HepG2 (cell line): Measurements from ENCODE around the gene SLC17A9. TPM values are rescaled to one million over a fixed set of nuclear protein-coding genes. Genes with fewer than 3 reads are reported as not detected.
A peak's percentile ranks its signal among the peaks of the same experiment; 100 is the strongest.

Experiments used
- CBX1 ChIP-seq: IDR thresholded peaks from one replicate; pipeline ENCODE4 v1.6.1; 2016; ENCODE audit warnings: antibody characterized with exemption, low read depth
- DMAP1 ChIP-seq: IDR thresholded peaks from 2 replicates; pipeline ENCODE4 v1.6.1; 2016
- ELF3 ChIP-seq: IDR thresholded peaks from 2 replicates; pipeline ENCODE4 v1.6.1; 2016; ENCODE audit warnings: missing genetic modification reagents, missing compliant biosample characterization
- ISX ChIP-seq: sonication (generic); formaldehyde crosslinking; conservative IDR thresholded peaks from 2 replicates; pipeline ENCODE4 v1.5.0; 2020; ENCODE audit warnings: missing genetic modification reagents
- JUNB ChIP-seq: sonication (generic); formaldehyde crosslinking; IDR thresholded peaks from 2 replicates; pipeline ENCODE4 v1.8.0; 2022; ENCODE audit warnings: missing genetic modification reagents, mild to moderate bottlenecking, borderline replicate concordance
- KDM5B ChIP-seq: sonication (generic); formaldehyde crosslinking; IDR thresholded peaks from 2 replicates; pipeline ENCODE4 v1.4.0; 2020; ENCODE audit warnings: missing genetic modification reagents, mild to moderate bottlenecking, borderline replicate concordance
- MXI1 ChIP-seq: IDR thresholded peaks from 3 replicates; pipeline ENCODE4 v1.6.1; 2012; ENCODE audit warnings: low read depth, low read length, inconsistent platforms, borderline replicate concordance
- MZF1 ChIP-seq: sonication (generic); formaldehyde crosslinking; IDR thresholded peaks from 2 replicates; pipeline ENCODE4 v1.8.1; 2023; ENCODE audit warnings: mild to moderate bottlenecking, missing genetic modification reagents, borderline replicate concordance
- PRPF4 ChIP-seq: fragments of 200-400 bp; formaldehyde crosslinking; IDR thresholded peaks from 2 replicates; pipeline ENCODE4 v1.6.1; 2016; ENCODE audit warnings: low read length, low read depth; ENCODE audit not compliant: poor library complexity, severe bottlenecking
- ZNF501 ChIP-seq: sonication (generic); formaldehyde crosslinking; IDR thresholded peaks from 2 replicates; pipeline ENCODE4 v1.5.1; 2020; ENCODE audit warnings: mild to moderate bottlenecking, moderate library complexity, missing genetic modification reagents
- ZNF569 ChIP-seq: sonication (generic); formaldehyde crosslinking; IDR thresholded peaks from 2 replicates; pipeline ENCODE4 v1.5.0; 2020; ENCODE audit warnings: mild to moderate bottlenecking, missing genetic modification reagents, moderate library complexity, borderline replicate concordance
- ZNF883 ChIP-seq: sonication (generic); formaldehyde crosslinking; IDR thresholded peaks from 2 replicates; pipeline ENCODE4 v1.5.1; 2020; ENCODE audit warnings: mild to moderate bottlenecking, missing genetic modification reagents; ENCODE audit errors: not compliant biosample characterization
- polyA plus RNA-seq, 8 experiments: library from polyadenylated mRNA; depleted of rRNA in 3 of 8; stranded (reverse) in 7 of 8; unstranded in 1 of 8; fragments of >200 nt; fragmentation: Illumina TruSeq in 4 of 8; extraction: Trizol in 4 of 8; gene quantifications; 2 replicates each; pipeline versions ENCODE4 v1.2.1 to v1.2.3, GENCODE V29; 2011 to 2016; ENCODE audit warnings: low read depth in 4 of 8, missing spikeins in 1 of 8, mixed read lengths in 1 of 8; ENCODE audit not compliant: insufficient read depth in 1 of 8
- total RNA-seq, 5 experiments: library from RNA; depleted of rRNA; stranded (reverse); fragments of >200 nt; fragmentation: Illumina TruSeq; extraction: Trizol; gene quantifications; 2 replicates each; pipeline ENCODE4 v1.2.3, GENCODE V29; 2016; ENCODE audit warnings: low read depth in 1 of 5
- TF ChIP-seq, protein P1 (sequence below): IDR thresholded peaks from 2 replicates; pipeline ENCODE4 v1.4.0; 2020; ENCODE audit warnings: mild to moderate bottlenecking, missing genetic modification reagents
- TF ChIP-seq, protein P2 (sequence below): fragments of 450-650 bp; IDR thresholded peaks from 2 replicates; pipeline ENCODE4 v1.6.1; 2016
- TF ChIP-seq, protein P3 (sequence below): IDR thresholded peaks from 2 replicates; pipeline ENCODE4 v1.6.1; 2016; ENCODE audit warnings: missing biosample characterization, missing genetic modification reagents, low read depth
- TF ChIP-seq, protein P4 (sequence below): sonication (generic); formaldehyde crosslinking; IDR thresholded peaks from 2 replicates; pipeline ENCODE4 v1.4.0; 2020; ENCODE audit warnings: mild to moderate bottlenecking, low read depth, missing genetic modification reagents
- TF ChIP-seq, protein P5 (sequence below): sonication (generic); formaldehyde crosslinking; IDR thresholded peaks from 2 replicates; pipeline ENCODE4 v1.4.0; 2020; ENCODE audit warnings: missing genetic modification reagents

Gene SLC17A9
- total and polyA plus RNA-seq, 2 of the 13 experiments (the other 11 are each of a cell fraction or from before 2014, with no cell fraction given), result 110 to 191 TPM

DNA sequence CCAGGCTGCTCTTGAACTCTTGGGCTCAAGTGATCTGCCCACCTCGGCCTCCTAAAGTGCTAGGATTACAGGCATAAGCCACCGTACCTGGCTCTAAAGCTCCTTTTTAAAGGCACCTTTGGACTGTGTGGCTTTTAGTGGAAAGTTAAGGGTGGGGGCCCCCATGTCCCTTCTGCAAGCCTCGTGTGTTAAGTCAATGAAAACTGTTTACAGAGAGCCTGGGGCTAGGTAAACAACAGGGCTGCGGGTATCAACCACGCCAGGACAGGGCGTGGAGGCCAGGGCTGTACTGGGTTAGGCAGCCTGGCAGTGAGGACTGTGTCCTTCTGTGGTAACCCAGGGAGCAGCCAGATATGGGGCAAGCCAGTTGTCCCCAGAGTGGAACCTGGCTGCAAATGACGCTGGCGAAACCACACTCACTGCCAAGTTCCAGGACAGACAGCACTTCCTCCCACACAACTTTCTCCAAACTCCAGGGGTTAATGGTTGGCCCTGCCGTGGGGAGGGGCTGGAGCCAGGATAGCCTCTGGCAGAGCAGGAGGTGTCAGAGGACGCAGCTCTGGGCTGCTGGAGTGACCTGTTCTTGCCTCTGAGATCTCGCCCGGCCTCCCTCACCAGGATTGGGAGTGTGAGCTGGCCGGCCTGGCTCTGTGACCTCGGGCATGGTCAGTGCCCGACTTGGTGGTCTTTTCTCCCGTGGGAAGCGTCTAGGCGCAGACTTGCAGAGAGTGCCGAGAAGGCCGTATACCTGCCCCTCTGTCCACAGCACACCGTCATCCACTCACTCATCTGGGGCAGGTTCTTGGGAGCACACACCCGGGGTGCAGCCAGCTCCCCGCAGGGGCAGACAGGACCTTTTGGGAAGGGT, 3.2 kb downstream of the SLC17A9 start (continued):
- TF ChIP-seq, protein P1, sequence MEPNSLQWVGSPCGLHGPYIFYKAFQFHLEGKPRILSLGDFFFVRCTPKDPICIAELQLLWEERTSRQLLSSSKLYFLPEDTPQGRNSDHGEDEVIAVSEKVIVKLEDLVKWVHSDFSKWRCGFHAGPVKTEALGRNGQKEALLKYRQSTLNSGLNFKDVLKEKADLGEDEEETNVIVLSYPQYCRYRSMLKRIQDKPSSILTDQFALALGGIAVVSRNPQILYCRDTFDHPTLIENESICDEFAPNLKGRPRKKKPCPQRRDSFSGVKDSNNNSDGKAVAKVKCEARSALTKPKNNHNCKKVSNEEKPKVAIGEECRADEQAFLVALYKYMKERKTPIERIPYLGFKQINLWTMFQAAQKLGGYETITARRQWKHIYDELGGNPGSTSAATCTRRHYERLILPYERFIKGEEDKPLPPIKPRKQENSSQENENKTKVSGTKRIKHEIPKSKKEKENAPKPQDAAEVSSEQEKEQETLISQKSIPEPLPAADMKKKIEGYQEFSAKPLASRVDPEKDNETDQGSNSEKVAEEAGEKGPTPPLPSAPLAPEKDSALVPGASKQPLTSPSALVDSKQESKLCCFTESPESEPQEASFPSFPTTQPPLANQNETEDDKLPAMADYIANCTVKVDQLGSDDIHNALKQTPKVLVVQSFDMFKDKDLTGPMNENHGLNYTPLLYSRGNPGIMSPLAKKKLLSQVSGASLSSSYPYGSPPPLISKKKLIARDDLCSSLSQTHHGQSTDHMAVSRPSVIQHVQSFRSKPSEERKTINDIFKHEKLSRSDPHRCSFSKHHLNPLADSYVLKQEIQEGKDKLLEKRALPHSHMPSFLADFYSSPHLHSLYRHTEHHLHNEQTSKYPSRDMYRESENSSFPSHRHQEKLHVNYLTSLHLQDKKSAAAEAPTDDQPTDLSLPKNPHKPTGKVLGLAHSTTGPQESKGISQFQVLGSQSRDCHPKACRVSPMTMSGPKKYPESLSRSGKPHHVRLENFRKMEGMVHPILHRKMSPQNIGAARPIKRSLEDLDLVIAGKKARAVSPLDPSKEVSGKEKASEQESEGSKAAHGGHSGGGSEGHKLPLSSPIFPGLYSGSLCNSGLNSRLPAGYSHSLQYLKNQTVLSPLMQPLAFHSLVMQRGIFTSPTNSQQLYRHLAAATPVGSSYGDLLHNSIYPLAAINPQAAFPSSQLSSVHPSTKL, result peak; percentile 96
- TF ChIP-seq ISX (CRISPR knock-in tag) (no peak), ZNF501 (peak; percentile 97), MZF1 (CRISPR knock-in tag) (no peak), ELF3 (CRISPR knock-in tag) (peak; percentile 94), PRPF4 (no peak), JUNB (CRISPR knock-in tag) (no peak), ZNF569 (CRISPR knock-in tag) (no peak), DMAP1 (CRISPR knock-in tag) (peak; percentile 94), CBX1 (no peak), ZNF883 (CRISPR knock-in tag) (peak; percentile 85), MXI1 (peak; percentile 99), KDM5B (CRISPR knock-in tag) (peak; percentile 91; the same call in 1 of the 2 replicates)
- TF ChIP-seq, protein P2, sequence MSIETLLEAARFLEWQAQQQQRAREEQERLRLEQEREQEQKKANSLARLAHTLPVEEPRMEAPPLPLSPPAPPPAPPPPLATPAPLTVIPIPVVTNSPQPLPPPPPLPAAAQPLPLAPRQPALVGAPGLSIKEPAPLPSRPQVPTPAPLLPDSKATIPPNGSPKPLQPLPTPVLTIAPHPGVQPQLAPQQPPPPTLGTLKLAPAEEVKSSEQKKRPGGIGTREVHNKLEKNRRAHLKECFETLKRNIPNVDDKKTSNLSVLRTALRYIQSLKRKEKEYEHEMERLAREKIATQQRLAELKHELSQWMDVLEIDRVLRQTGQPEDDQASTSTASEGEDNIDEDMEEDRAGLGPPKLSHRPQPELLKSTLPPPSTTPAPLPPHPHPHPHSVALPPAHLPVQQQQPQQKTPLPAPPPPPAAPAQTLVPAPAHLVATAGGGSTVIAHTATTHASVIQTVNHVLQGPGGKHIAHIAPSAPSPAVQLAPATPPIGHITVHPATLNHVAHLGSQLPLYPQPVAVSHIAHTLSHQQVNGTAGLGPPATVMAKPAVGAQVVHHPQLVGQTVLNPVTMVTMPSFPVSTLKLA, result peak; percentile 94
- TF ChIP-seq, protein P3, sequence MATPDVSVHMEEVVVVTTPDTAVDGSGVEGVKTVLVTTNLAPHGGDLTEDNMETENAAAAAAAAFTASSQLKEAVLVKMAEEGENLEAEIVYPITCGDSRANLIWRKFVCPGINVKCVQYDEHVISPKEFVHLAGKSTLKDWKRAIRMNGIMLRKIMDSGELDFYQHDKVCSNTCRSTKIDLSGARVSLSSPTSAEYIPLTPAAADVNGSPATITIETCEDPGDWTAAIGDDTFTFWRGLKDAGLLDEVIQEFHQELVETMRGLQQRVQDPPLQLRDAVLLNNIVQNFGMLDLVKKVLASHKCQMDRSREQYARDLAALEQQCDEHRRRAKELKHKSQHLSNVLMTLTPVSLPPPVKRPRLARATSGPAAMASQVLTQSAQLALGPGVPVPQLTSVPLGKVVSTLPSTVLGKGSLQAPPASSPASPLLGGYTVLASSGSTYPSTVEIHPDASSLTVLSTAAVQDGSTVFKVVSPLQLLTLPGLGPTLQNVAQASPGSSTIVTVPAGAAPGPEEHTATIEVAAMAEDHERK (CRISPR knock-in tag), result 0 out of 2 replicates have a peak, but pooled peaks have one; percentile 44
- TF ChIP-seq, protein P4, sequence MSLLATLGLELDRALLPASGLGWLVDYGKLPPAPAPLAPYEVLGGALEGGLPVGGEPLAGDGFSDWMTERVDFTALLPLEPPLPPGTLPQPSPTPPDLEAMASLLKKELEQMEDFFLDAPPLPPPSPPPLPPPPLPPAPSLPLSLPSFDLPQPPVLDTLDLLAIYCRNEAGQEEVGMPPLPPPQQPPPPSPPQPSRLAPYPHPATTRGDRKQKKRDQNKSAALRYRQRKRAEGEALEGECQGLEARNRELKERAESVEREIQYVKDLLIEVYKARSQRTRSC (CRISPR knock-in tag), result no peak
- TF ChIP-seq, protein P5, sequence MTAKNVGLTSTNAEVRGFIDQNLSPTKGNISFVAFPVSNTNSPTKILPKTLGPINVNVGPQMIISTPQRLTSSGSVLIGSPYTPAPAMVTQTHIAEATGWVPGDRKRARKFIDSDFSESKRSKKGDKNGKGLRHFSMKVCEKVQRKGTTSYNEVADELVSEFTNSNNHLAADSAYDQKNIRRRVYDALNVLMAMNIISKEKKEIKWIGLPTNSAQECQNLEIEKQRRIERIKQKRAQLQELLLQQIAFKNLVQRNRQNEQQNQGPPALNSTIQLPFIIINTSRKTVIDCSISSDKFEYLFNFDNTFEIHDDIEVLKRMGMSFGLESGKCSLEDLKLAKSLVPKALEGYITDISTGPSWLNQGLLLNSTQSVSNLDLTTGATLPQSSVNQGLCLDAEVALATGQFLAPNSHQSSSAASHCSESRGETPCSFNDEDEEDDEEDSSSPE (CRISPR knock-in tag), result peak; percentile 81
